K562 (cell line): Measurements from ENCODE around the gene MYCL. TPM values are rescaled to one million over a fixed set of nuclear protein-coding genes. Genes with fewer than 3 reads are reported as not detected.

Experiments
- ARID1B ChIP-seq: fragments of 450-650 bp; IDR thresholded peaks from 2 replicates; pipeline ENCODE4 v1.6.1; 2016; ENCODE audit warnings: antibody characterized with exemption, mild to moderate bottlenecking, inconsistent platforms
- BACH1 ChIP-seq: fragments of 200-800 bp; sonication (Bioruptor generic); IDR thresholded peaks from 2 replicates; pipeline ENCODE4 v1.6.1; 2016; ENCODE audit warnings: missing genetic modification characterization, missing compliant biosample characterization
- BCL6 ChIP-seq: fragments of 250-450 bp; sonication (Bioruptor Pico); IDR thresholded peaks from 2 replicates; pipeline ENCODE4 v1.4.0; 2020
- BMI1 ChIP-seq: fragments of 150-350 bp; IDR thresholded peaks from 2 replicates; pipeline ENCODE4 v1.6.1; 2014; ENCODE audit warnings: low read length
- ELK1 ChIP-seq: sonication (generic); formaldehyde crosslinking; IDR thresholded peaks from 2 replicates; pipeline ENCODE4 v1.8.1; 2022; ENCODE audit warnings: missing genetic modification reagents
- EP300 ChIP-seq: IDR thresholded peaks from 2 replicates; pipeline ENCODE4 v1.6.1; 2012; ENCODE audit warnings: low read length, improper control_type of control experiment
- EP400 ChIP-seq: fragments of 450-650 bp; IDR thresholded peaks from 2 replicates; pipeline ENCODE4 v1.6.1; 2017; ENCODE audit warnings: antibody characterized with exemption, mild to moderate bottlenecking, moderate library complexity
- FIP1L1 ChIP-seq: fragments of 200-400 bp; formaldehyde crosslinking; IDR thresholded peaks from 2 replicates; pipeline ENCODE4 v1.6.1; 2018; ENCODE audit warnings: mild to moderate bottlenecking, low read depth, low read length; ENCODE audit not compliant: poor library complexity, severe bottlenecking
- FOXJ2 ChIP-seq: fragments of 200-800 bp; sonication (Bioruptor generic); IDR thresholded peaks from 2 replicates; pipeline ENCODE4 v1.6.1; 2016; ENCODE audit warnings: missing genetic modification characterization, missing compliant biosample characterization
- FUS ChIP-seq: fragments of 200-400 bp; formaldehyde crosslinking; optimal IDR thresholded peaks from 2 replicates; pipeline ENCODE3; 2017; ENCODE audit warnings: low read depth, low read length
- HMG20A ChIP-seq: fragments of 450-650 bp; formaldehyde crosslinking; conservative IDR thresholded peaks from 2 replicates; pipeline ENCODE4 v1.4.0; 2020; ENCODE audit warnings: mild to moderate bottlenecking, mixed read lengths
- JUND ChIP-seq, 2 experiments: IDR thresholded peaks; 2 replicates in 1 of 2; 3 replicates in 1 of 2; pipeline ENCODE4 v1.6.1; 2011; ENCODE audit warnings: borderline replicate concordance in 2 of 2, low read depth in 2 of 2, low read length in 2 of 2, improper control_type of control experiment in 1 of 2, missing biosample characterization in 1 of 2, missing genetic modification characterization in 1 of 2, missing genetic modification reagents in 1 of 2
- MCM2 ChIP-seq: fragments of 450-650 bp; IDR thresholded peaks from 2 replicates; pipeline ENCODE4 v1.6.1; 2017; ENCODE audit warnings: low read depth, mild to moderate bottlenecking
- NRF1 ChIP-seq, 2 experiments: fragments of 450-650 bp; IDR thresholded peaks in 1 of 2; conservative IDR thresholded peaks in 1 of 2; 2 replicates each; pipeline ENCODE4 v1.6.1; 2014; ENCODE audit warnings: mild to moderate bottlenecking in 2 of 2
- POLR2G ChIP-seq: fragments of 200-400 bp; formaldehyde crosslinking; IDR thresholded peaks from 2 replicates; pipeline ENCODE4 v1.6.1; 2017; ENCODE audit warnings: low read depth, mild to moderate bottlenecking, antibody characterized with exemption, low read length, moderate library complexity
- SREBF2 ChIP-seq: sonication (generic); formaldehyde crosslinking; IDR thresholded peaks from 2 replicates; pipeline ENCODE4 v1.4.0; 2020; ENCODE audit warnings: mild to moderate bottlenecking, missing genetic modification reagents
- THRA ChIP-seq: fragments of 450-650 bp; IDR thresholded peaks from 2 replicates; pipeline ENCODE4 v1.6.1; 2017; ENCODE audit warnings: mild to moderate bottlenecking, moderate library complexity
- UBTF ChIP-seq, 2 experiments: IDR thresholded peaks; 2 replicates each; pipeline ENCODE4 v1.6.1; 2012; ENCODE audit warnings: improper control_type of control experiment in 2 of 2, low read depth in 2 of 2, low read length in 2 of 2, borderline replicate concordance in 1 of 2
- ZFP1 ChIP-seq: fragments of 450-650 bp; formaldehyde crosslinking; IDR thresholded peaks from 2 replicates; pipeline ENCODE4 v1.4.0; 2020; ENCODE audit warnings: mild to moderate bottlenecking, mixed read lengths
- ZNF232 ChIP-seq: sonication (generic); formaldehyde crosslinking; IDR thresholded peaks from 2 replicates; pipeline ENCODE4 v1.8.0; 2022; ENCODE audit warnings: mild to moderate bottlenecking, missing genetic modification reagents
- ZNF277 ChIP-seq: fragments of 250-450 bp; sonication (Bioruptor Pico); IDR thresholded peaks from 2 replicates; pipeline ENCODE4 v1.8.0; 2022; ENCODE audit warnings: inconsistent platforms, mild to moderate bottlenecking, moderate library complexity, borderline replicate concordance
- ZZZ3 ChIP-seq: fragments of 450-650 bp; IDR thresholded peaks from 2 replicates; pipeline ENCODE4 v1.6.1; 2016; ENCODE audit warnings: antibody characterized with exemption, mild to moderate bottlenecking, moderate library complexity
- polyA plus RNA-seq, 8 experiments: library from polyadenylated mRNA; depleted of rRNA in 4 of 8; stranded (reverse) in 5 of 8; unstranded in 3 of 8; fragments of >200 nt; fragmentation: Nextera tagmentation in 2 of 8; fragmentation: Illumina TruSeq in 1 of 8; extraction: Ambion mirVana in 2 of 8; extraction: Trizol in 1 of 8; gene quantifications; 2 replicates each; pipeline versions ENCODE4 v1.2.1 to v1.2.3, GENCODE V29; 2011 to 2014; ENCODE audit warnings: inconsistent platforms in 1 of 8, missing spikeins in 1 of 8
- total RNA-seq, 7 experiments: library from RNA; depleted of rRNA in 6 of 7; stranded (reverse); fragments of >200 nt in 6 of 7; fragmentation: Illumina TruSeq in 2 of 7; extraction: Trizol in 2 of 7; gene quantifications; 2 replicates each; pipeline versions ENCODE4 v1.2.1 to v1.2.3, GENCODE V29; 2011 to 2021; ENCODE audit warnings: low replicate concordance in 1 of 7

Gene MYCL
- total and polyA plus RNA-seq, 9 of the 15 experiments (the other 6 are each of a cell fraction or from before 2014, with no cell fraction given) = 3.5 to 22.0 (median 12.8) TPM

GRCh38 chr1:39886757-39887231 is 14.9 kb downstream of the MYCL start (continued):
- TF ChIP-seq ZZZ3 (no peak), MCM2 (no peak), FIP1L1 (no peak), UBTF (IDR thresholded peaks at IDR 0.05; ENCODE audit: borderline replicate concordance in 1 of 2, low read depth in 2 of 2, low read length in 2 of 2) (no peak), ZNF277 (CRISPR knock-in tag) (no peak), FUS (no peak), BMI1 (peak; percentile 72; the same call in 1 of the 2 replicates), EP400 (peak; percentile 34; the same call in 1 of the 2 replicates), HMG20A (no peak), EP300 (peak; percentile 73), ELK1 (no peak), ARID1B (peak; percentile 64; the same call in 1 of the 2 replicates), BCL6 (CRISPR knock-in tag) (no peak), SREBF2 (CRISPR knock-in tag) (no peak), NRF1 (conservative IDR thresholded peaks at IDR 0.05 in 1 of 2, IDR thresholded peaks at IDR 0.05 in 1 of 2) (peak in 1 of 2 experiments; percentile 35; a peak in 2 of 4 replicates), POLR2G (no peak), THRA (no peak), JUND (IDR thresholded peaks at IDR 0.05; ENCODE audit: borderline replicate concordance, low read depth, low read length) (peak; percentile 75; the same call in 1 of the 2 replicates), JUND (tag; IDR thresholded peaks at IDR 0.05; ENCODE audit: borderline replicate concordance, low read depth, low read length) (no peak; the same call in 2 of the 3 replicates), BACH1 (tag) (0 out of 2 replicates have a peak, but pooled peaks have one; percentile 41), ZFP1 (no peak), FOXJ2 (tag) (peak; percentile 89), ZNF232 (CRISPR knock-in tag) (no peak)
